HG03139 (cell line): ENCODE measurements around the gene BCL7C.
"Not testable (repeated sequence)": the region's sequence is repeated elsewhere in the genome, so short reads cannot be mapped to it uniquely, and the experiment has no call there.

Source experiments
- ATAC-seq: cut with Tn5 transposase; IDR thresholded peaks from one replicate; pipeline ENCODE4 v1.9.1; 2021; ENCODE audit not compliant: unreplicated experiment

Gene BCL7C

GRCh38 chr16:30870904-30871303 is 23.0 kb downstream of the BCL7C start:
- no peak for ATAC-seq

- no peak for ATAC-seq
Observed at GRCh38 chr16:30867747-30868146, 26.1 kb downstream of the BCL7C start.

GRCh38 chr16:30866031-30866430 is 27.8 kb downstream of the BCL7C start:
- no peak for ATAC-seq

- not testable (repeated sequence) for ATAC-seq
Observed at GRCh38 chr16:30863178-30863577, 30.7 kb downstream of the BCL7C start.

- not testable (repeated sequence) for ATAC-seq
Observed at GRCh38 chr16:30860729-30861128, 33.1 kb downstream of the BCL7C start.

- ATAC-seq, result no peak
Observed at GRCh38 chr16:30858829-30859423, 35.0 kb downstream of the BCL7C start.

GRCh38 chr16:30858111-30858495 is 35.8 kb downstream of the BCL7C start:
- ATAC-seq, result no peak

GRCh38 chr16:30853758-30854157 is 40.1 kb downstream of the BCL7C start:
- no peak for ATAC-seq

- no peak for ATAC-seq
Observed at GRCh38 chr16:30850246-30850645, 43.6 kb downstream of the BCL7C start.

GRCh38 chr16:30846649-30847402 is 47.1 kb downstream of the BCL7C start:
- no peak for ATAC-seq

GRCh38 chr16:30844671-30845449 is 49.0 kb downstream of the BCL7C start:
- no peak for ATAC-seq

GRCh38 chr16:30844346-30844670 is 49.6 kb downstream of the BCL7C start:
- no peak for ATAC-seq

- ATAC-seq, result no peak
Observed at GRCh38 chr16:30843501-30843900, 50.4 kb downstream of the BCL7C start.

- no peak for ATAC-seq
Observed at GRCh38 chr16:30842971-30843370, 50.9 kb downstream of the BCL7C start.

GRCh38 chr16:30841332-30841731 is 52.5 kb downstream of the BCL7C start:
- no peak for ATAC-seq

- no peak for ATAC-seq
Observed at GRCh38 chr16:30840611-30841010, 53.3 kb downstream of the BCL7C start.

- ATAC-seq, result no peak
Observed at GRCh38 chr16:30839523-30840227, 54.2 kb downstream of the BCL7C start.

GRCh38 chr16:30838876-30839471 is 54.9 kb downstream of the BCL7C start:
- no peak for ATAC-seq

GRCh38 chr16:30837904-30838303 is 56.0 kb downstream of the BCL7C start:
- no peak for ATAC-seq
